HEK293 (cell line): Measurements from ENCODE around the gene CYP26B1.

Experiments used
- GLI2 ChIP-seq: fragments of 450-650 bp; formaldehyde crosslinking; IDR thresholded peaks from 2 replicates; pipeline ENCODE4; 2017; ENCODE audit warnings: missing biosample characterization, missing genetic modification characterization, low read depth, borderline replicate concordance
- HOXD13 ChIP-seq: sonication (generic); formaldehyde crosslinking; IDR thresholded peaks from 2 replicates; pipeline ENCODE4 v1.8.0; 2022; ENCODE audit warnings: missing genetic modification reagents, borderline replicate concordance
- KLF1 ChIP-seq: fragments of 450-650 bp; formaldehyde crosslinking; IDR thresholded peaks from 2 replicates; pipeline ENCODE4 v1.5.1; 2016; ENCODE audit warnings: missing biosample characterization, missing genetic modification characterization
- SALL2 ChIP-seq: fragments of 450-650 bp; formaldehyde crosslinking; IDR thresholded peaks from 2 replicates; pipeline ENCODE4 v1.5.0; 2017; ENCODE audit warnings: missing biosample characterization, mild to moderate bottlenecking, missing genetic modification characterization, borderline replicate concordance
- SETDB1 ChIP-seq: IDR thresholded peaks from one replicate; pipeline ENCODE4 v1.6.1; 2017; ENCODE audit warnings: mild to moderate bottlenecking, low read length, moderate library complexity, mixed read lengths; ENCODE audit not compliant: insufficient read length
- SP2 ChIP-seq: fragments of 450-650 bp; formaldehyde crosslinking; IDR thresholded peaks from 2 replicates; pipeline ENCODE4 v1.5.1; 2016; ENCODE audit warnings: missing biosample characterization, missing genetic modification characterization
- TRIM28 ChIP-seq: IDR thresholded peaks from 2 replicates; pipeline ENCODE4 v1.6.1; 2011; ENCODE audit warnings: low read length, control low read depth, borderline replicate concordance
- WT1 ChIP-seq: fragments of 450-650 bp; formaldehyde crosslinking; IDR thresholded peaks from 2 replicates; pipeline ENCODE4 v1.5.1; 2016; ENCODE audit warnings: missing biosample characterization, missing genetic modification characterization
- ZBTB17 ChIP-seq: fragments of 450-650 bp; formaldehyde crosslinking; IDR thresholded peaks from 2 replicates; pipeline ENCODE4 v1.5.1; 2016; ENCODE audit warnings: missing biosample characterization, missing genetic modification characterization
- ZBTB20 ChIP-seq: fragments of 450-650 bp; formaldehyde crosslinking; IDR thresholded peaks from 2 replicates; pipeline ENCODE4 v1.5.1; 2016; ENCODE audit warnings: missing biosample characterization, missing genetic modification characterization
- ZEB2 ChIP-seq: fragments of 450-650 bp; formaldehyde crosslinking; IDR thresholded peaks from 2 replicates; pipeline ENCODE4 v1.5.1; 2016; ENCODE audit warnings: missing biosample characterization, missing genetic modification characterization
- ZFP69B ChIP-seq: fragments of 450-650 bp; formaldehyde crosslinking; IDR thresholded peaks from 2 replicates; pipeline ENCODE4 v1.5.1; 2016; ENCODE audit warnings: missing biosample characterization, missing genetic modification characterization
- ZNF221 ChIP-seq: fragments of 450-650 bp; formaldehyde crosslinking; IDR thresholded peaks from 2 replicates; pipeline ENCODE4 v1.5.1; 2017; ENCODE audit warnings: missing biosample characterization, missing genetic modification characterization, borderline replicate concordance
- ZNF239 ChIP-seq: fragments of 450-650 bp; formaldehyde crosslinking; IDR thresholded peaks from 2 replicates; pipeline ENCODE4 v1.5.1; 2016; ENCODE audit warnings: missing biosample characterization, missing genetic modification characterization
- ZNF248 ChIP-seq: fragments of 450-650 bp; formaldehyde crosslinking; IDR thresholded peaks from 2 replicates; pipeline ENCODE4 v1.5.1; 2017; ENCODE audit warnings: missing biosample characterization, missing genetic modification characterization
- ZNF341 ChIP-seq: fragments of 450-650 bp; formaldehyde crosslinking; IDR thresholded peaks from 2 replicates; pipeline ENCODE4; 2016; ENCODE audit warnings: low read depth, missing biosample characterization, missing genetic modification characterization
- ZNF354C ChIP-seq: fragments of 450-650 bp; formaldehyde crosslinking; IDR thresholded peaks from 2 replicates; pipeline ENCODE4 v1.5.1; 2016; ENCODE audit warnings: missing biosample characterization, missing genetic modification characterization, low read depth, borderline replicate concordance
- ZNF423 ChIP-seq: fragments of 450-650 bp; formaldehyde crosslinking; IDR thresholded peaks from 2 replicates; pipeline ENCODE4 v1.5.1; 2016; ENCODE audit warnings: missing biosample characterization, missing genetic modification characterization
- ZNF530 ChIP-seq: fragments of 450-650 bp; formaldehyde crosslinking; IDR thresholded peaks from 2 replicates; pipeline ENCODE4 v1.5.1; 2016; ENCODE audit warnings: low read depth, missing biosample characterization, missing genetic modification characterization
- ZNF621 ChIP-seq: fragments of 450-650 bp; formaldehyde crosslinking; IDR thresholded peaks from 2 replicates; pipeline ENCODE4 v1.5.1; 2017; ENCODE audit warnings: missing biosample characterization, missing genetic modification characterization
- ZNF629 ChIP-seq: fragments of 450-650 bp; formaldehyde crosslinking; IDR thresholded peaks from 2 replicates; pipeline ENCODE4 v1.5.1; 2017; ENCODE audit warnings: missing biosample characterization, missing genetic modification characterization
- ZNF707 ChIP-seq: fragments of 450-650 bp; formaldehyde crosslinking; IDR thresholded peaks from 2 replicates; pipeline ENCODE4 v1.5.1; 2016; ENCODE audit warnings: missing biosample characterization, missing genetic modification characterization
- ZNF792 ChIP-seq: fragments of 450-650 bp; formaldehyde crosslinking; IDR thresholded peaks from 2 replicates; pipeline ENCODE4 v1.5.1; 2016; ENCODE audit warnings: missing biosample characterization, missing genetic modification characterization
- ZNF830 ChIP-seq: fragments of 450-650 bp; IDR thresholded peaks from 2 replicates; pipeline ENCODE4 v1.5.0; 2018; ENCODE audit warnings: missing biosample characterization, missing genetic modification characterization, low read depth, mild to moderate bottlenecking, moderate library complexity
- TF ChIP-seq, protein P1 (sequence below): fragments of 450-650 bp; formaldehyde crosslinking; IDR thresholded peaks from 2 replicates; pipeline ENCODE4 v1.5.1; 2017; ENCODE audit warnings: missing biosample characterization, missing genetic modification characterization
- TF ChIP-seq, protein P2 (sequence below): fragments of 450-650 bp; formaldehyde crosslinking; optimal IDR thresholded peaks from 2 replicates; pipeline ENCODE3; 2016; ENCODE audit warnings: missing biosample characterization, mild to moderate bottlenecking, missing genetic modification characterization
- TF ChIP-seq, protein P3 (sequence below): fragments of 450-650 bp; formaldehyde crosslinking; IDR thresholded peaks from 2 replicates; pipeline ENCODE4 v1.5.1; 2016; ENCODE audit warnings: missing biosample characterization, missing genetic modification characterization
- TF ChIP-seq, protein P4 (sequence below): fragments of 450-650 bp; formaldehyde crosslinking; conservative IDR thresholded peaks from 2 replicates; pipeline ENCODE4 v1.5.1; 2016; ENCODE audit warnings: low read depth, missing biosample characterization, missing genetic modification characterization
- TF ChIP-seq, protein P5 (sequence below): fragments of 450-650 bp; IDR thresholded peaks from 2 replicates; pipeline ENCODE4 v1.5.1; 2018; ENCODE audit warnings: missing biosample characterization, missing genetic modification characterization

CYP26B1 gene

DNA sequence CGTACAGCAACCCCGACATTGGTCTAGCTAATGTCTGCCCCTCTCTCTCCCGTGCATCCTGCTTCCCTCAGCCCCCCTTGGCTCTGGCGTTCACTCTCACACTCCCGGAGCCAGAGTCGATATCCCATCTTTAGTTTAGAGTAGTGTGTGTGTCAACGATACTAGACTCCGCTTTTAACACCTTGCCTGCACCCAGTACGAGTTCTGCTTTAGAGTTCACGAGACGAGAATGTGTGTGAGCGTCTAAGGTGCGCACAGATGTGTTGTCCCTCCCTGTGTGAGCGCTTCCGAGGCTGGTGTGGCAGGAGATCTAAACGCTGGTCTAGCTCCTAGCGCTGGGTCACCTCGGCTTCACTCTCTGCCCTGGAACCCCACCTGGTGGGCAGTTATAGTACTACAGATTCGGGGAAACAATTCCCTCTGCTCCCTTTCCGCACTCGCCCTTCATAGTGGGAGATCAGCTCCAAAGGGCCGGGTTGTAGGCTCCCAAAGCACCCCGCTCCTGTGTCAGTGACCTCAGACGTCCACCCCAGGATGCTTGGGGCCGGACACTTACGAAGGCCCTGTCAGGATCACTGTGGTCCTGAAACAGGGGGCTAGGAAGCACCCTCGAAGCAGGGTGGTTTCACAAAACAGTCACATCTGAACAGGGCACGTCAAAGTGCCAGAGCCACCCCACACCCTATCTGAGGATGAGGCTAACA is 2.6 kb upstream of the CYP26B1 start (continued):
- peak; percentile 54; the same call in 1 of the 2 replicates for TF ChIP-seq ZEB2 (tag by site-specific recombination)
- TF ChIP-seq KLF1 (tag by site-specific recombination) = no peak
- TF ChIP-seq, protein P1, sequence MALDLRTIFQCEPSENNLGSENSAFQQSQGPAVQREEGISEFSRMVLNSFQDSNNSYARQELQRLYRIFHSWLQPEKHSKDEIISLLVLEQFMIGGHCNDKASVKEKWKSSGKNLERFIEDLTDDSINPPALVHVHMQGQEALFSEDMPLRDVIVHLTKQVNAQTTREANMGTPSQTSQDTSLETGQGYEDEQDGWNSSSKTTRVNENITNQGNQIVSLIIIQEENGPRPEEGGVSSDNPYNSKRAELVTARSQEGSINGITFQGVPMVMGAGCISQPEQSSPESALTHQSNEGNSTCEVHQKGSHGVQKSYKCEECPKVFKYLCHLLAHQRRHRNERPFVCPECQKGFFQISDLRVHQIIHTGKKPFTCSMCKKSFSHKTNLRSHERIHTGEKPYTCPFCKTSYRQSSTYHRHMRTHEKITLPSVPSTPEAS = no peak
- TF ChIP-seq, protein P2, sequence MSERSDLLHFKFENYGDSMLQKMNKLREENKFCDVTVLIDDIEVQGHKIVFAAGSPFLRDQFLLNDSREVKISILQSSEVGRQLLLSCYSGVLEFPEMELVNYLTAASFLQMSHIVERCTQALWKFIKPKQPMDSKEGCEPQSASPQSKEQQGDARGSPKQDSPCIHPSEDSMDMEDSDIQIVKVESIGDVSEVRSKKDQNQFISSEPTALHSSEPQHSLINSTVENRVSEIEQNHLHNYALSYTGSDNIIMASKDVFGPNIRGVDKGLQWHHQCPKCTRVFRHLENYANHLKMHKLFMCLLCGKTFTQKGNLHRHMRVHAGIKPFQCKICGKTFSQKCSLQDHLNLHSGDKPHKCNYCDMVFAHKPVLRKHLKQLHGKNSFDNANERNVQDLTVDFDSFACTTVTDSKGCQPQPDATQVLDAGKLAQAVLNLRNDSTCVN = peak; percentile 43
- TF ChIP-seq ZNF423 (tag by site-specific recombination) = no peak
- no peak for TF ChIP-seq ZNF248 (tag by site-specific recombination)
- TF ChIP-seq ZBTB17 (tag by site-specific recombination) = peak; percentile 94
- TF ChIP-seq ZNF239 (tag by site-specific recombination) = no peak
- no peak for TF ChIP-seq ZNF830 (tag by site-specific recombination)
- TF ChIP-seq ZNF707 (tag by site-specific recombination) = no peak
- no peak for TF ChIP-seq ZNF621 (tag by site-specific recombination)
- TF ChIP-seq HOXD13 (CRISPR knock-in tag) = no peak
- TF ChIP-seq SALL2 = no peak
- no peak for TF ChIP-seq ZNF341 (tag by site-specific recombination)
- TF ChIP-seq ZNF629 = no peak
- TF ChIP-seq ZNF792 (tag by site-specific recombination) = no peak
- TF ChIP-seq ZNF530 = no peak
- TF ChIP-seq ZNF354C (tag by site-specific recombination) = no peak
- TF ChIP-seq, protein P3, sequence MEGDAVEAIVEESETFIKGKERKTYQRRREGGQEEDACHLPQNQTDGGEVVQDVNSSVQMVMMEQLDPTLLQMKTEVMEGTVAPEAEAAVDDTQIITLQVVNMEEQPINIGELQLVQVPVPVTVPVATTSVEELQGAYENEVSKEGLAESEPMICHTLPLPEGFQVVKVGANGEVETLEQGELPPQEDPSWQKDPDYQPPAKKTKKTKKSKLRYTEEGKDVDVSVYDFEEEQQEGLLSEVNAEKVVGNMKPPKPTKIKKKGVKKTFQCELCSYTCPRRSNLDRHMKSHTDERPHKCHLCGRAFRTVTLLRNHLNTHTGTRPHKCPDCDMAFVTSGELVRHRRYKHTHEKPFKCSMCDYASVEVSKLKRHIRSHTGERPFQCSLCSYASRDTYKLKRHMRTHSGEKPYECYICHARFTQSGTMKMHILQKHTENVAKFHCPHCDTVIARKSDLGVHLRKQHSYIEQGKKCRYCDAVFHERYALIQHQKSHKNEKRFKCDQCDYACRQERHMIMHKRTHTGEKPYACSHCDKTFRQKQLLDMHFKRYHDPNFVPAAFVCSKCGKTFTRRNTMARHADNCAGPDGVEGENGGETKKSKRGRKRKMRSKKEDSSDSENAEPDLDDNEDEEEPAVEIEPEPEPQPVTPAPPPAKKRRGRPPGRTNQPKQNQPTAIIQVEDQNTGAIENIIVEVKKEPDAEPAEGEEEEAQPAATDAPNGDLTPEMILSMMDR = peak; percentile 74
- TF ChIP-seq, protein P4, sequence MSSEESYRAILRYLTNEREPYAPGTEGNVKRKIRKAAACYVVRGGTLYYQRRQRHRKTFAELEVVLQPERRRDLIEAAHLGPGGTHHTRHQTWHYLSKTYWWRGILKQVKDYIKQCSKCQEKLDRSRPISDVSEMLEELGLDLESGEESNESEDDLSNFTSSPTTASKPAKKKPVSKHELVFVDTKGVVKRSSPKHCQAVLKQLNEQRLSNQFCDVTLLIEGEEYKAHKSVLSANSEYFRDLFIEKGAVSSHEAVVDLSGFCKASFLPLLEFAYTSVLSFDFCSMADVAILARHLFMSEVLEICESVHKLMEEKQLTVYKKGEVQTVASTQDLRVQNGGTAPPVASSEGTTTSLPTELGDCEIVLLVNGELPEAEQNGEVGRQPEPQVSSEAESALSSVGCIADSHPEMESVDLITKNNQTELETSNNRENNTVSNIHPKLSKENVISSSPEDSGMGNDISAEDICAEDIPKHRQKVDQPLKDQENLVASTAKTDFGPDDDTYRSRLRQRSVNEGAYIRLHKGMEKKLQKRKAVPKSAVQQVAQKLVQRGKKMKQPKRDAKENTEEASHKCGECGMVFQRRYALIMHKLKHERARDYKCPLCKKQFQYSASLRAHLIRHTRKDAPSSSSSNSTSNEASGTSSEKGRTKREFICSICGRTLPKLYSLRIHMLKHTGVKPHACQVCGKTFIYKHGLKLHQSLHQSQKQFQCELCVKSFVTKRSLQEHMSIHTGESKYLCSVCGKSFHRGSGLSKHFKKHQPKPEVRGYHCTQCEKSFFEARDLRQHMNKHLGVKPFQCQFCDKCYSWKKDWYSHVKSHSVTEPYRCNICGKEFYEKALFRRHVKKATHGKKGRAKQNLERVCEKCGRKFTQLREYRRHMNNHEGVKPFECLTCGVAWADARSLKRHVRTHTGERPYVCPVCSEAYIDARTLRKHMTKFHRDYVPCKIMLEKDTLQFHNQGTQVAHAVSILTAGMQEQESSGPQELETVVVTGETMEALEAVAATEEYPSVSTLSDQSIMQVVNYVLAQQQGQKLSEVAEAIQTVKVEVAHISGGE (tag by site-specific recombination) = peak; percentile 57; the same call in 1 of the 2 replicates
- no peak for TF ChIP-seq GLI2 (tag by site-specific recombination)
- no peak for TF ChIP-seq SETDB1
- TF ChIP-seq ZBTB20 = no peak
- no peak for TF ChIP-seq SP2 (tag by site-specific recombination)
- no peak for TF ChIP-seq WT1 (tag by site-specific recombination)
- TF ChIP-seq, protein P5, sequence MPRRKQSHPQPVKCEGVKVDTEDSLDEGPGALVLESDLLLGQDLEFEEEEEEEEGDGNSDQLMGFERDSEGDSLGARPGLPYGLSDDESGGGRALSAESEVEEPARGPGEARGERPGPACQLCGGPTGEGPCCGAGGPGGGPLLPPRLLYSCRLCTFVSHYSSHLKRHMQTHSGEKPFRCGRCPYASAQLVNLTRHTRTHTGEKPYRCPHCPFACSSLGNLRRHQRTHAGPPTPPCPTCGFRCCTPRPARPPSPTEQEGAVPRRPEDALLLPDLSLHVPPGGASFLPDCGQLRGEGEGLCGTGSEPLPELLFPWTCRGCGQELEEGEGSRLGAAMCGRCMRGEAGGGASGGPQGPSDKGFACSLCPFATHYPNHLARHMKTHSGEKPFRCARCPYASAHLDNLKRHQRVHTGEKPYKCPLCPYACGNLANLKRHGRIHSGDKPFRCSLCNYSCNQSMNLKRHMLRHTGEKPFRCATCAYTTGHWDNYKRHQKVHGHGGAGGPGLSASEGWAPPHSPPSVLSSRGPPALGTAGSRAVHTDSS (tag by site-specific recombination) = no peak
- TF ChIP-seq ZFP69B = no peak
- TF ChIP-seq TRIM28 = peak; percentile 71; the same call in 1 of the 2 replicates
- no peak for TF ChIP-seq ZNF221 (tag by site-specific recombination)
